Skeletal muscle cell (primary cell): ENCODE results near the gene ARHGAP15.
"Not testable (repeated sequence)": the region's sequence is repeated elsewhere in the genome, so short reads cannot be mapped to it uniquely, and the experiment has no call there.

Experiments used
- DNase-seq: peaks from one replicate; pipeline ENCODE4 v3.0.0-alpha.2; 2010; ENCODE audit warnings: low read depth
- H3K4me3 ChIP-seq: 2 replicates; pipeline ENCODE4 v1.5.1; 2011; ENCODE audit warnings: low read depth, mild to moderate bottlenecking, control low read depth, low read length, moderate library complexity

The ARHGAP15 gene

DNA sequence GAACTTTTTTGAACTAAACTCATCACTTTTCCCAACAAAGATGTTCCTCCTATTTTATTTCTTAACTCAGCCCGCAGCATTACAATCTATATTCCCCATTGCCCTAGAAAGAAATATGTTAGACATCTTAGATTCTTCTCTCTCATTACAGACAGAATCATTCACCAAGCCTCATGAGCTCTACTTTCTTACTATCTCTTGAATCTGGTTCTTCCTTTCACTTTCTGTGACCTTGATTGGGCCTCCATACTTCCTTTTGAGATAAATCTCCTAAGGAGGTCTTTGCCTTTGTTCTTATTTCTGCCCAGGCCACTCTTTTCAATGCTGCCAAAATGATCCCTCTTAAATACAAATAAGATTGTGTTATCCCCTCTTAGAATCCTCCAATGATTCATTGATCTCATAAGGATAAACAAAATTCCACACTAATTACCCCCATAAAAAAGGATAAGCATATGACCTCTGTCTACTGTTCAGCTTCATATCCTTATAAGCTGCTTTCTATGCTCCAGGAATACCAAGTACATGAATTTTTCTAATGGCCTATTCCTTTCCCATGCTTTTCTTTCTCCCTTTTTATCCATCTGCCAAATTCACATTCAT lies 400.0 kb downstream of the ARHGAP15 start:
- DNase-seq: no peak
- no peak overlapping the region for H3K4me3 ChIP-seq

- DNase-seq: no peak
Observed at GRCh38 chr2:143530758-143531157, 401.5 kb downstream of the ARHGAP15 start.

GRCh38 chr2:143532061-143532460 lies 402.8 kb downstream of the ARHGAP15 start:
- no peak overlapping the region for H3K4me3 ChIP-seq
- DNase-seq: no peak

More at GRCh38 chr2:143530758-143531157, 401.5 kb downstream of the ARHGAP15 start:
- no peak overlapping the region for H3K4me3 ChIP-seq

DNA sequence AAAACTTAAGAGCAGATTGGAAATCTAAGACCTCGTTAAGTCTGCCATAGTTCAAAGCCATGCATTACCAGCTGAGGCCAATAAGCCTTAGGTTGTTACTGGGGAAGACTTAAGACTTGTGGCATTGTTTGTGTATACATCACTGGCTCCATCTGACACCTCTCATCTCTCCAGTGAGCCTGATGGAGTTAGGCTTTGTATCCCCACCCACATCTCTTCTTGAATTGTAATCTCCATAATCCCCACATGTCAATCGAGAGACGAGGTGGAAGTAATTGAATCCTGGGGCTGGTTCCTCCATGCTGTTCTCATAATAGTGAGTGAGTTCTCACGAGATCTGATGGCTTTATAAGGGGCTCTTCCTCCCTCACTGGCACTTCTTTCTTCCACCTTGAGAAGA lies 404.6 kb downstream of the ARHGAP15 start:
- H3K4me3 ChIP-seq: no peak overlapping the region
- DNase-seq: no peak

DNA sequence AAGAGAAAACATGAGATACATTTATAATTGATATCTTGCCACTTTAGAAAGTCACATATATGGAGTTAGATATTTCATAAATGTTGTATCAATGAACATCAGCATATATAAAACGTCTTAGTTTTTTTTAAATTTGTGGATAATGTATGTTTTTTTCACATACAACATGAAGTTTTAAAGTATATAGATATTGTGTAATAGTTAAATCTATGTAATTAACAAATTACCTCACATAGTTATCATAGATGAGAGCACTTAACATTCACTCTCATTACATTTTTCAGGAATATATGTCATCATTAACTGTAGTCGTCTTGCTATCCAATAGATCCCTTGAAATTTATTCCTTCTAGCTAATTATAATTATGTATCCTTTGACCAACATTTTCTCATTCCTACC lies 406.6 kb downstream of the ARHGAP15 start:
- DNase-seq: no peak
- H3K4me3 ChIP-seq: no peak overlapping the region

GRCh38 chr2:143541899-143542298 lies 412.7 kb downstream of the ARHGAP15 start:
- not testable (repeated sequence) for H3K4me3 ChIP-seq, DNase-seq

- DNase-seq: no peak
- H3K4me3 ChIP-seq: no peak overlapping the region
Observed at GRCh38 chr2:143545059-143545948, 416.1 kb downstream of the ARHGAP15 start.

DNA sequence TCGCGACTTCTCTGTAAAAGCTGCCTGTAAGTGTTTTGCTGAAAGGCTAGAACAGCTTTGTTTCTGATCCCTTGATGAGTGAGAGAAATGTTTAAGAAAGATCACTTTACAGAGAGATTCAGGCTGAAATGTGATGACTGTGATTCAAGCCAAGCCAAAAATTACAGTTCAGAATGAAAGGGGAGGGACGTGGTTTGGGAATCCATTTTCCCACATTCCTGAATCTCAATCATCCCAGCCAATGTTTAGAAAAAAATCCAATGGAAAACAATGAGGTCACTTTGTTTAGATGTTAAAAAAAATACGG lies 416.7 kb downstream of the ARHGAP15 start:
- DNase-seq: no peak
- no peak overlapping the region for H3K4me3 ChIP-seq

GRCh38 chr2:143548032-143548431 lies 418.8 kb downstream of the ARHGAP15 start:
- DNase-seq: no peak
- H3K4me3 ChIP-seq: no peak overlapping the region

- no peak for DNase-seq
- H3K4me3 ChIP-seq: no peak overlapping the region
Observed at GRCh38 chr2:143550500-143550899, 421.3 kb downstream of the ARHGAP15 start.

GRCh38 chr2:143551971-143552650 lies 422.9 kb downstream of the ARHGAP15 start:
- DNase-seq: no peak
- no peak overlapping the region for H3K4me3 ChIP-seq

GRCh38 chr2:143553261-143553660 lies 424.0 kb downstream of the ARHGAP15 start:
- no peak for DNase-seq
- H3K4me3 ChIP-seq: no peak overlapping the region

GRCh38 chr2:143558665-143559064 lies 429.4 kb downstream of the ARHGAP15 start:
- no peak overlapping the region for H3K4me3 ChIP-seq
- DNase-seq: peak; percentile 68

DNA sequence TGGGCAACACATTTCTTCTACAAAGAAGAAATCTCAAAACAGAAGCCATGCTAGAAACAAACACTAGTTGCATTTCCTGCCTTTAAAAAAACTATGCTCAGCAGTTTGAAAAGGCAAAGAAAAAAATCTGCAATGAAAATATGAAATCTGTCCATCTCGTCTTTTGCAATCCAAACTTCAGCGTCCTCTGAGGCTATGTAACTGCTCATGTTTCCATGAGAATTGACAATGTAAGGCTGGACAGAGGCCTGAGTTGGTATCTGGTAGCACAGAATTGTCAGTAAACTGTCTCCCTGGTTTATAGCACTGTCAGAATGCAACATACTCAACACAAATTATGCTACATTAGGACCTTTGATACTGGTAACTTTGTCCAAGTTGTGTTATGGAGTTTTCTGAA lies 429.9 kb downstream of the ARHGAP15 start:
- H3K4me3 ChIP-seq: no peak overlapping the region
- DNase-seq: no peak

GRCh38 chr2:143560724-143561123 lies 431.5 kb downstream of the ARHGAP15 start:
- no peak for DNase-seq

DNA sequence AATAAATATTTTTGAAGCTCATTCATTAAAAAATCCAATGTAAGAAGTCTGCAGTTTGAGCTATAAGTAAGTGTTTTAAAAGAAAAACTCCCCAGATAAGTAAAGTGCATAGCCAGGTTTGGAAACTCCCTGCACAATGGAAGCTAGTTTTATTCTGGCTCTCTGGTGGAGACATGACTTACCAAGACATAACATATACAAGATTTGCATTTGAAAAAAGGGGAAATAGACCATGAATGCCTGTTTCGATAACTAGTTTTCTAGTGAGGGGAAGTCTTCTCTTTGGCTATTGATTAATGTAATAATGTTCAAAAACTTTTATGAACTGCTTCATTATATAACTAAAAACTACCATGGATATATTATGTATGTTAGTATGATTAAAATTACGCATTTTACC lies 435.2 kb downstream of the ARHGAP15 start:
- no peak overlapping the region for H3K4me3 ChIP-seq
- DNase-seq: no peak

More at GRCh38 chr2:143560724-143561123, 431.5 kb downstream of the ARHGAP15 start:
- no peak overlapping the region for H3K4me3 ChIP-seq

DNA sequence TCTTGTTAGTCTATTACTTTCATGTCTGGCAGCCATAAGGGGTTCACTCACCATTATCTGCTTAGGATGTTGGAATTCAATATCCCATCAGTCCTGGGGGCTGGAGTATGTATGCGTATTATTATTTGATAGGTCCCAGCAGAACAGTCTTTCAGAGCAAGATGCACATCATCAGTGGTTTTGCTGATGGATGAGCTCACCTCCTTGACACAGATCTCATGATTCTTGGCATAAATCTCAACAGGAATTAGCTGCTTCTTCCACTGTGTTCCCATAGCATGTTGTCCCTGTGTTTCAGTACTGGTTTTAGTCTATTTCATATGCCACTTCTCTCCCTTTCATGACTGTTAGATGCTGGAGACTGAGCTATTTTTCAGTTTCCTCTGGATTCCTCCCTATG lies 442.5 kb downstream of the ARHGAP15 start:
- no peak overlapping the region for H3K4me3 ChIP-seq
- no peak for DNase-seq

- no peak for DNase-seq
Observed at GRCh38 chr2:143572421-143572820, 443.2 kb downstream of the ARHGAP15 start.

DNA sequence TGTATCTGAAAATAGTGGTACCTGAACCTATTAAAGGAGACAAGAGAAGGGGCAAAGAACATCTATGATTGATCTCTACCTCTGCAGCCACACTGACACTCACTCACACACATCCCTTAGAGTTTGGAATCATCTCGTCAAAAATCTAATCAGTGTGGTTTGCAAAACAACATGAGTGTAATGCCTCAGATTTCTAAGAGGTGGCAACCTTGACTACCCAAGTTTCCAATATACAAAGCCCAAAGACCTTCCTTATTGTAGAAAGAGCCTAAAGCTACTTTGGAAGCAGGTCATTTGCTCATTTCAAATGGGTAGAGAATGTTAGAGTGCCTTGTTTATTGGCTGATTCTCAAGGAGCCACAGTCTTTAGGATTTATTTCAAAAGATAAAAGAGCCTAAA lies 444.9 kb downstream of the ARHGAP15 start:
- DNase-seq: no peak
- H3K4me3 ChIP-seq: no peak overlapping the region

More at GRCh38 chr2:143572421-143572820, 443.2 kb downstream of the ARHGAP15 start:
- no peak overlapping the region for H3K4me3 ChIP-seq

DNA sequence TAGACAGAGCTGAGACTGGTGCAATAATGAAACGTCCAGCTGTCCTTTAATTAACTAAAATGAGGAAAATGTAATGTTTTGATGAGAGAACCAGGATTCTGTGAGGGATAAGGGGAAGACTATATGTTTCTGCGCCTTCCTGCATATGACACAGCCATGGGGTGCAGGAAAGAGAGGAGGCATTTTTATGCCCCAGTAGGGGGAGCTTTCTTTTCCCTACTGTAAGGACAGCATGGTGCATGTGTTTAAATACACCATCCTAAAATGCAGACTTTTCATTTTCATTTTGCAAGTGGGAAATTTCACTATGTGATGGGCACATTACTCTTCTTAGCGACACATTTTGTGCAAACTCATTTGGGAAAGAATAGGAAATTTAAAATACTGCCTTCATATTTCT lies 446.1 kb downstream of the ARHGAP15 start:
- H3K4me3 ChIP-seq: no peak overlapping the region
- no peak for DNase-seq
